GM19372 (cell line): ENCODE measurements around the gene SNX25.
"Not testable (repeated sequence)": the region's sequence is repeated elsewhere in the genome, so short reads cannot be mapped to it uniquely, and the experiment has no call there.

ENCODE experiments used
- ATAC-seq: cut with Tn5 transposase; IDR thresholded peaks from one replicate; pipeline ENCODE4 v1.9.1; 2021; ENCODE audit warnings: mild to moderate bottlenecking, low read depth, moderate library complexity; ENCODE audit not compliant: unreplicated experiment

Gene SNX25

DNA sequence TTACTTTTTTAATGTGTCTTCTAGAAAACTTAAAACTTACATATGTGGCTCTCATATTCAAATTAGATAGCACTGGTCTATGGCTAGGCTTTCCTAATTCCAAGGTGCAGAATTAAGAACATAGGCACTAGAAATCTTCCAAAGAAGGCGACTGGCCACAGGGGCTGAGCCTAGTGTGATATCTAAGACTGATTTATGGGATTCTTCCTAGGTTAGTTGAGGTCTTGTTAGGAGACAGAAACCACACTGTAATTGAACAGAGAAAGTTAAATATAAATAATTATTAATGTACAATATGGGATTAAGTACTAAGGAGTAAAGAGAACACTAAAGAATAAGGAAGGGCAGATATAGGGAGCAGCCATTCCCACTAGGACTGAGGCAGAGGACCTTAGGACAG lies 48.3 kb downstream of the SNX25 start:
- ATAC-seq = no peak

DNA sequence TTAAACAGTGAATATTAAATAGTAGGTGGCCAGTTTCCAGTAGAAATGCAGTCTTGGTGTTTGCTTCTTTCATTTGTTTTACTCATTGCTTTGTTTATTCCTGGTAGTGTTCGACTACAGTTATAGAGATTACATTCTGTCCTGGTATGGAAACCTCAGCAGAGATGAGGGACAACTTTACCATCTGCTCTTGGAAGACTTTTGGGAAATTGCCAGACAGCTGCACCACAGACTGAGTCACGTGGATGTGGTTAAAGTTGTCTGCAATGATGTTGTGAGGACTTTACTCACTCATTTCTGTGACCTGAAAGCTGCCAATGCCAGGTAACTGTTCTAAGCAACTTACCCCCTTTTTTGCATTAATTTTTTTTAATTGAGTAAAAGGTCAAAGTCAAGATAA lies 49.3 kb downstream of the SNX25 start:
- ATAC-seq = not testable (repeated sequence)

DNA sequence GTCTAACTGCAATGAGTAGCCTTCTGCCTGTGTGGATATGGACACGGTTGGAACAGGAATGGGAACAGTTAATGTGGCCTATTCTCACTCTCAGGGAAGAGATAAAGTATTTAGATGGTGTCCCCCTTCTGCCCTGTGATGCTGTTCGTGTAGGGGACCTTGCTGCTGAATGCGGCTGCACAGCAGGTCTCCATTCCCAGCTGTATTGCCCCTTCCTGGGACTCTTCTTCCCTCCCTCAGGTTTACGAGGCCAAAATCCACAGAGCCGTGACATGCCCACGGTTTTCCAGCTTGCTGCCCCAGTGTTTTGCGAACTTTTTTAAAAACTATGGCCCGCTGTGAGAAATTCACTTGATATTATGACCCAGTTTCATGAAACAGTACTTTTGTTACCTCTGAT lies 50.3 kb downstream of the SNX25 start:
- ATAC-seq = no peak

DNA sequence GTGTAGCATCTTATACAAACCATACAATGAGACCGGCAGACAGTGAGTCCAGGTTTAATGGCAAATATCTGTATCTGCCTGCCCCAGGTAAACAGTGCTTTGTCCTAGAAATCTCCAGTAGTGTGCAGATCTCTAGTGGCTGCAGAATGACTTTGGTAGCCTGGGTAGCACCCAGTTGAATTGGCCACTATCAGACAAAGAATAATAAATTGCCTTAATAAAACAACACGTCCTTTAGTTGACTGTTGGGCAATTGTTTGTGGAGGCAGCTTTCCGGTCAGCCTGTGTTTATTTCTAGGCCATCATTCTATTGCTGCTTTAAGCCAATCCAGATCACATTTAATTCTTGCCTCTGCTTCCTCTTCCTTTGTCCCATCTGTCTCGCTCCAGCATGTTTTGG lies 52.5 kb downstream of the SNX25 start:
- no peak for ATAC-seq

DNA sequence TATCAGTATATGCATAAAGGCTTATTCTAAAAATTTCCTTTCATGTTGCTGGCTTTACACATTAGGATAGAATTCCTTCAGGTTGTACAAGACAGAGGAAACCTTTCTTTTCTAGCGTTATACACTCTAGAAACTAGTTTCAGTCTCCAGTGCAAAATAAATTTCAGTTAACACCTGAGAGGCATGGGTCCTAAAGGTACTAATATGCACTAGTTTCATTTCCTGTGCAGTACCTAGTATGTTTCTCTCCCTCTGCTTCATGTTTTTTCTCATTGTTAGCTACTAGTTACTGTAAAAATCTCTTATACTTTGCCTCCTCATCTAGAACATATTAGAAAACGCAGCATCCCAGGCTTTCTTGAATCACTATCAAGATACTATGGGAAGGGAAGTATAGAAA lies 54.0 kb downstream of the SNX25 start:
- ATAC-seq = peak; percentile 65

DNA sequence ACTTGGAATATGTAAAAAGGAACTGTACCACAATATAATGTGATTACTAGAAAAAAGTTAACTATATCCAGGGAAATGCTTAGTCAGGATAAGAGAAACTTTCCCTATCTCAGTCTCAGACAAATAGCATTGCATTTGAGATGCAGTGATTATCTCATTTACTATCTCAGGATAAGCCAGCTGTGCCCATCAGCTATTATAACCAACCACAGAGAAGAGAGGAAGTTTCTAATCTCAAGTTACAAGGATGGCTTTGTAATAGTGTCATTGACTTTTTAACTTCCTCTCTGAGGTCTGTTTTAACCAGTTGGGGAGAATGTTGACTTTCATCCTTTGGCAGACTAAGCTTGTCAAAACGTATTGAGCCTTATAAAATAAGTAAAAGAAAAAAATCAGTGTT lies 56.5 kb downstream of the SNX25 start:
- ATAC-seq = no peak

DNA sequence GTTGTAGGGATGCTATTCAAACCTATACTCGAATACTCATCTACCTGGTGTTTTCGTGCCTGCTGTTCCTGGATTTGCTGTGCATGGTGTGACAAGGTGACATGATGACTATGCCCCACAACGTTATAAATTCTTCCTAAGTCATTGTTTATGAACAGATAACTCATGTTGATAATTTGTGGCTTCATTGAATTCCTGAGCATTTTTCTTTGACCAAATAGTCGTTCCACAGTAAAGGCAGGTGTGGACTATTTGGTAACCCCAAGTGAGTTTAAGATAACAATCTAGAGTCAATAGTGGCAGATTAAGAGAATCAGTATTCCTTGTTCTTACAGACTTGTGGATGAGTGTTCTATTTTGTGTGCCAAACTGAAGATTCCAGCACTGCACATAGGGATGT lies 59.9 kb downstream of the SNX25 start:
- ATAC-seq = no peak

DNA sequence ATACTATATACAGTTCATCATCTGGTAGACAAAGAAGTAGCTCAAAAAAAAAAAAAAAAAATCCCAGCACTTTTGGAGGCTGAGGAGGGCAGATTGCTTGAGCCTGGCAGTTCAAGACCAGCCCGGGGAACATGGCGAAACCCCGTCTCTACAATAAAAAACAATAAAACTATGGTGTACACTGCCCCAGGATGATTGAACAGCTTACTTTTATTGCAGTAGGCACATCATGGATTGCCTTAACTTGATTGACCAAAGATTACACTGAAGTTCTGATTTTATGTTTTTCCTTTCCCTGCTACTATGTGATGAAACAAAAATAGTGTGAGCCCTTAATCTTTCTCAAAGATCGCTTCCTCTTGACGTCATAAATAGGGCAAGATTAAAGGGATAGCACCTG lies 60.6 kb downstream of the SNX25 start:
- ATAC-seq = no peak

DNA sequence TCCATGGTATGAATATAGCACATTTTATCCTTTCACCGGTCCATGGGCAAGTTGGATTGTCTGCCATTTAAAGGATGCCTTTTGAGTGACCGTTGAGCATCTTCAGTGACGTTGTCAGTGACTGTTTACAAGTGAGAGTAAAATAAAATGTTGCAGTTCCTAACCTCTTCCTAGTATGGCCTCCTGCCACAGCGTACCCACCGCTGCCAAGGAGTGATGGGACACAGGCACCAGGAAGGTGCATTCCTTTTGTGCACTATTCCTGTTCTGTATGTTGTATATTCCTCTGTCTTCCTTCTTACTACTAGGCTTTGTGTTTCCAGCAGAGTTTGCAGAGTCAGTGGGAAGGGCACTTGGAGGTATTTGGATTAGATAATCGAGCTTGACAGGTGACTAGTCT lies 61.5 kb downstream of the SNX25 start:
- ATAC-seq = no peak

DNA sequence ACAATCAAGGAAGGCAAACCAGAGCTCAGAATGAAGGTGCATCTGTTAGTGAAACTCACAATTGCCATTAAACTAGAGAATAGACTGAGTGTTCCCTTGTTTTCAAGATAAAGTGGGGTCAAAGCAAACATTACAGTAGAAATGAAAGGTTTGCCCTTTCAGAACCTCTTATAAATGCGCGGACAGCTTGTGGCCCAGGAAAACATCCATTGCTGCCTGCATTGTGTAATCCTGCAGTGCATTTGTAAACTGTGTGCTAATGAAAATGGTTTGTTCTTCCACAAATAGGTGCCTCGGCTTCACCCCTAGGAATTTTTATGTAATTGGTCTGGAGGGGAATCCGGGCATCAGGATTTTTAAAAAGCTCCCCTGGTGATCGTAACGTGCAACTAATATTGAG lies 62.8 kb downstream of the SNX25 start:
- no peak for ATAC-seq

DNA sequence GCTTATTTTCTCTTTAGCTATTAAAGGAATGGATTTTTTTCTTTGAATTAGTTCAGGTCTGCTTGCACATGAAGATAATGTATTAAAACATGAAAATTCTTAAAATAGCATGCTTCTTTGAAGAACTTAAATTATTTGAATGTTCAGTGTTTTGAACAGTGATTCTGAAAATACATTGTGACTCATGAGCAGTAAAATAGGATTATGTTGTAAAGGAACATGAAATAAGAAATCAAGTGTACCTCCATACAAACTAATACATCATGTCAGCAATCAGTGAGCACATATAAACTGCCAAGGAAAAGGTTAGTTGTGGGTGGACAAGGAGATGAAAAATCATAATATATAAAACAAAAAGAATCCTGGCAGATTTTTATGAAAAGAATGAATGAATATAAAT lies 66.1 kb downstream of the SNX25 start:
- no peak for ATAC-seq

DNA sequence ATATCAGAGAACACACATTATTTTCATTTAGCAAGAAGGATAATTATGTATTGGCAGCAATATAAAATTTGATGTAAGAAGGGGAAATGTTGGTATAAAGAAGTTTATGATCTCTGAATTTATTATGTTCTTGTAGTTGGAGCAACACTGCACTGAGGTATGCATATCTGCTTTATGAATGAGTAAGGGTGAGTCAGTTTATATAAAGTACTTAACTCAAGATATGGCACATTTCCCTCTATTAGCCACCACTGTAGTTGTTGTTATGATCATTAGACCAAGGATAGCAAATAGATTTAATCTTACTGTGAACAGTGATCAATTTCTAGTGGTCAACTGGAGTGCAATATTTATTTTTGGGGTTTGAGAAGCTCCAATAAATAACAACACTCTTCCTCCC lies 66.6 kb downstream of the SNX25 start:
- no peak for ATAC-seq

DNA sequence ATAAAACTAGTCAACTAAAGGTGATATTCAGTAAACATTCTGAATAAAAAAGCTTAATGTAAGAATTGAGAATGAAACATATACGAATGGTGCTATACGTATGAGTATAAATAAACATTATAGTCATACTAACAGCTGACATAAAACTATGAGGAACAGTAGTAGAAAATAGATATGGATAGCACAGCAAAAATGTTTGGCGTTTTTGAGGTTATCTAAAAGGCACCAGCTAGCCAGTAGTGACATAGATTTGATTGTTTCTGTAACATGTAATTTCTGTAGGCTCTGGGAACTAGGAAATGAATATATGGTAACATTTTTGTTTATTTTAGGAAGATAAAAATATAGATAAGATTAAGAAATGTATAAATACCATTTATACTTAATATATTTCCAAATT lies 69.3 kb downstream of the SNX25 start:
- ATAC-seq = no peak

DNA sequence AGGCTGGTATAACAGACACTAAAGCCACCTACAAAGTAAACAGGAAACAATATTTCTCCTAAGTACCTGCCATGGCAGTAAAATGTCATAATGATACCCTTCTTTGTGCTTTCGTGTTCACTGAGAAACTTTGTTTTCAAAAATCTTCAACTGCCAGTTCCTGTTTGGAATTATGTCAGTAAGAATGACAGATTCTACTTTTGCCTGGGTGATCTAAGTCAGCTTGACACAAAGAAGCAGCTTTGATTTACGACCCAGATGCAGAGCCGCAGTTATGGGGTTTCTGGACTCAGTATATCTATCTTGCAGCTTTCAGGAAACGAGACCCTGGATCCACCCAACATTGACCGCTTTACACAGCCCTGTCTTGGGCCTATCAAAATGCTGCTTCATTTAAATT lies 71.2 kb downstream of the SNX25 start:
- no peak for ATAC-seq

DNA sequence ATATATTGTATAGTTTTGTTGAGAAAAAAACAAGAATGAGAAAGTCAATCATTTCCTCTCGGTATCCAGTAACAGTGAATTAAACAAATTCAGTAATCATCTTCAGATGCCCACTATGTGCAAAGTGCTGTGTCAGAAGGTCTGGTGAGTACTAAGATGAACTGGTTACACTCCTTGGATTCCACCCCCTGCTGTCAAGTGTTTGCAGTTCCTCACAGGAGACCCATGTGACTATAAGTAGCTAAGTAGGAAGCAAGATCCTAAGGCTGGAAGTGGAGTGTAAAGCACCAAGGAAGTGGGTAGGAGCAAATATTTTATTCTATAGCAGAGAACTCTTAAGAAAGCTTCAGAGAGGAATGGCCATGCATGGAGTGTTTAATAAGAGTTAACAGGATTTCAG lies 73.6 kb downstream of the SNX25 start:
- ATAC-seq = no peak

DNA sequence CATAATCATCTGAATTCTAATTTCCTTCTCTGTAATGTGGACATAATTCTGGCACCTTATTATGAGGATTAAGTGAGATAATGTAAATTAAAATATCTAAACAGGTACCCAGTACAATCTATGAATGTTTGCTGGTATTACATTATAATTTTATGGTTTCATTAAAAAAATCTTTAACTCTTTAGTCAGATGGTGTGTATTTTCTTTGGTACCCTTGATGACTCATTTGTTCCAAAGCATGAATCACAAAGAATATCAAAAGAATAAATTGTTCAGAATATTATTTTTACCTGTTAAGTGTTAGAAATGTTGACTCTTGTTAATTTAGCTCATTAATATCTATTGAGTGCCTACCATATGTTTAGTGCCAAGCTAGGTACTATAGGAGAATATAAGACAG lies 74.3 kb downstream of the SNX25 start:
- no peak for ATAC-seq

DNA sequence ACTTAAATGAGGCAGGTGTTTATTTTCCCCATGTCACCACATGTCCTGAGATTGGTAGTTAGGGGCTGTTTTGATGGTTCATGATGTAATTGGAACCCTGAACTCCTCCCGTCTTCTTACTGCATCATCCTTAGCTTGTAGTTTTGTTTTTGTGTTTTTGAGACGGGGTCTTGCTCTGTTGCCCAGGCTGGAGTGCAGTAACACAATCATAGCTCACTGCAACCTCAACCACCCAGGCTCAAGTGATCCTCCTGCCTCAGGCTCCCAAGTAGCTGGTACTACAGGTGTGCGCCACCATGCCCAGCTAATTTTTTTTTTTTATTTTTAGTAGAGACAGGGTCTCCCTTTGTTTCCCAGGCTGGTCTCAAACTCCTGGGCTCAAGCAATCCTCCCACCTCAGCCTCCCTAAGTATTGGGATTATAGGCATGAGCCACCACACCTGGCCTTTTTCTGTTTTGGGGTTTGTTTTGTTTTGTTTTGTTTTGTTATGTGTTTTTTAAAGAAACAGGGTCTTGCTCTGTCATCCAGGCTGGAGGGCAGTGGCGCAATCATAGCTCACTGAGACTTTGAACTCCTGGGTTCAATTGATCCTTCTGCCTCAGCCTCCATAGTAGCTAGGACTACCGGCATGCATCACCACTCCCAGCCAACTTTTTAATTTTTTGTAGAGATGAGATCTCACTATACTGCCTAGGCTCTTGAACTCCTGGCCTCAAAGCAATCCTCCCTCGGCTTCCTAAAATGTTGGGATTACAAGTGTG lies 76.4 kb downstream of the SNX25 start:
- no peak for ATAC-seq

DNA sequence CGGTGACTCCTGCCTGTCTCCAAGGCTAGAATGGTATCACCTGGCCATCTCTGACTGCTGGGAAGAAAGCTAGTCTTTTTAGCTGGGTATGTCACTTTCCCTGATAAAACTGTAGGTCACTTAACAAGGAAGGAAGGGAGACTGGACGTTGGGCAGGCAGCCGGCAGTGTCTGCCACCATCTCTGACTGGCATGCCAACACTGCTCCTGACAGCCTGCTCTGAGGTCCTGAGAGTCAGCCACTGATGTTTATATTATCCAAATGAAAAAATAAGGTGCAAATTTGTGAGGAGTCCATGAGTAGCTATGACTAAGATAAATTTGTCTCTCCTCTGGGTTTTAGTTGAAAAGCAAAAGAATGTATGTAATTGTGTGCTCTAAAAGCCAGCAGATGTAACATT lies 77.2 kb downstream of the SNX25 start:
- no peak for ATAC-seq

DNA sequence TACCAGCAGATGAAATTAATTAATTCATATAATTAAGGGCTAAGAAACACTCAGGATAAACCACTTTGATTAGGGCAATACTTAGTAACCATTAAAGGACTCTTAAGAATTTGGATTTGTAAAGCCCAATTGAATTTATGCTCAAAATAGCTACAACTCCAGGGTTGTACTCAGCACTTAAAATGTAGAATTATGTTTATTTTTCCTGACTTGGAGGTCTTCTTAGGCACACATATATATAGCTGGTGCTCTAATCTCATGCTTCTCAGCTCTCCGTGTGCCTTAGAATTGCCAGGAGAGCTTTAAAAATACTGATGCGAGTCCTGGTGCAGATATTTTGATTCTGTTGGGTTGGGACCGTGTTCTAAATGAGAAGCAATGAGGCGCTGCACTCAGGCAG lies 77.6 kb downstream of the SNX25 start:
- no peak for ATAC-seq

DNA sequence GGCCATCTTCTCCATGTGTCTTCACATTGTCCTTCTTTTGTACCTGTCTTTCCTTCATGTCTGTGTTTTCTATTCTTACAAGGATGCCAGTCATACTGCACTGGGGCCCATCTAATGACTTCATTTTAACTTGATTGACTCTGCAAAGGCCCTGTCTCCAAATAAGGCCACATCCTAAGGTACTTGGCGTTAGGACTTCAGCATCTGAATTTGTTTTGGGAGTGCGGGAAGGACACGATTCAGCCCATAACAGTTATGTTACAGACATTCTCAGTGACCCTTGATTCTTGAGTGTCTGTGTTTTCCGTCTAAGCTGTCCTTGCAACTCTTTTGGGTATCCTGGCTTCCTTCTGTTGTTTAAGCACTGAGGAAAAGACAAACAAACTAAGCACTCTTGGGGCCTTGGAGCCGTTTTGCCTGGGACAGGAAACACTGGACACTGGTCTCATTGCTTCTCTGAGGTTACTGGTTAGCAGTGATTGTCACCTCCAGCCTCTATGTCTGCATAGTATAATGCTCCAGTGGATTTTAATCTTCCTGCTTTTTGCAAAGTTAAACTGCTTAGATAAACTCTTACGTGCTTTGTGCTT lies 80.7 kb downstream of the SNX25 start:
- ATAC-seq = no peak

DNA sequence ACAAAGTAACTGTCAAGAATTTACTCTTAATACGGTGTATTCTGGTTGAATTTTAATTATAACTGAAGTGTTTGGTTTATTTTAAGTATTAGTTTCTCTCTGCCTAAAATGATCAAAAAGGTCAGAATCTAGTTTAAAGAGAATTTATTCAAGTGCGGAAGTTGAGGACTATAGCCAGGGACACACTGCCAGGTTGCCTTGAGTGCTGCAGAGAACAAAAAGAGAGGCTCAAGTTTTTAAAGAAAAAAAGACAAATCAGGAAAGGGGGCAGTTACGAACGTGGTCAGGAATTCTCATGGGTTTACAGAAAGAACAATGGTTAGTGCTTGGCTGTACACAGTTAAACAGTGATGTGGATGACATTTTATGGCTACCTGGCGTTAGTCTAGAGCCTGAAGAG lies 81.3 kb downstream of the SNX25 start:
- no peak for ATAC-seq

DNA sequence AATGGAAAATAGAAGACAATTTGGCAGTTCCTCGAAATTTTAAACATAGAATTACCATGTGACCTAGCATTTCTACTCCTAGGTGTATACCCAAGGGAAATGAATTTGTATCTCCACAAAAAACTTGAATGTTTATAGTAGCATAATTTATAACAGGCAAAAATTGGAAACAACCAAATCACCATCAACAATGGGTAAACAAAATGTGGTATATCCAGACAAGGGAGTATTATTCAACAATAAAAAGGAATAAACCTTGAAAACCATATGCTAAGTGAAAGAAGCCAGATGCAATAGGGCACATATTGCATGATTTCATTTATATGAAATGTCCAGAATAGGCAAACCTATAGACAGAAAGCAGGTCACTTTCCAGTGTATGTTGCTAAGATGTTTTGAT lies 83.8 kb downstream of the SNX25 start:
- ATAC-seq = no peak
